ENCODE results near the gene SLC25A34.

DNA sequence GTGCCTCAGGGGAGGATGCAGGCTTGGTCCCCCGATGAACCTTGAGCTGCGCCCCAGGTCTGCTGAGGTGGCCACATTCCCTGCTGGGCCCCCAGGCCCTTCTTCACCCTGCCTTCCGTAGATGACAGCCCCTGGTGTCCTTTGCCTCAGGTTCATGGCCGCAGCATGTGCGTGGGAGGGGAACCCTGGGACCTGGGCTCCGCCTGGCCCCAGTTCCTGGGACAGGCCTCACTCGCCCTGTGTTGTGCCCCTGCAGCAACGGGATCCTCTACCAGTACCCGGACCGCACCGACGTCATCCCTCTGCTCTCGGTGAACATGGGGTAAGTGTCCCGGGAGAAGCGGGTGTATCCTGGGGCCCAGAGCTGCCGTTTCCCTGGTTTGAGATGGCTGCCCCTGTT is 5.1 kb upstream of the SLC25A34 start:
- TF ChIP-seq POLR2A (IDR thresholded peaks at IDR 0.05): no peak
- TF ChIP-seq, protein P1, sequence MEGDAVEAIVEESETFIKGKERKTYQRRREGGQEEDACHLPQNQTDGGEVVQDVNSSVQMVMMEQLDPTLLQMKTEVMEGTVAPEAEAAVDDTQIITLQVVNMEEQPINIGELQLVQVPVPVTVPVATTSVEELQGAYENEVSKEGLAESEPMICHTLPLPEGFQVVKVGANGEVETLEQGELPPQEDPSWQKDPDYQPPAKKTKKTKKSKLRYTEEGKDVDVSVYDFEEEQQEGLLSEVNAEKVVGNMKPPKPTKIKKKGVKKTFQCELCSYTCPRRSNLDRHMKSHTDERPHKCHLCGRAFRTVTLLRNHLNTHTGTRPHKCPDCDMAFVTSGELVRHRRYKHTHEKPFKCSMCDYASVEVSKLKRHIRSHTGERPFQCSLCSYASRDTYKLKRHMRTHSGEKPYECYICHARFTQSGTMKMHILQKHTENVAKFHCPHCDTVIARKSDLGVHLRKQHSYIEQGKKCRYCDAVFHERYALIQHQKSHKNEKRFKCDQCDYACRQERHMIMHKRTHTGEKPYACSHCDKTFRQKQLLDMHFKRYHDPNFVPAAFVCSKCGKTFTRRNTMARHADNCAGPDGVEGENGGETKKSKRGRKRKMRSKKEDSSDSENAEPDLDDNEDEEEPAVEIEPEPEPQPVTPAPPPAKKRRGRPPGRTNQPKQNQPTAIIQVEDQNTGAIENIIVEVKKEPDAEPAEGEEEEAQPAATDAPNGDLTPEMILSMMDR (IDR thresholded peaks at IDR 0.05): no peak

Measured in lower leg skin (tissue), 3 donors.